HG02571 (cell line): ENCODE results near the gene PTPRE.

Experiments
- ATAC-seq: cut with Tn5 transposase; IDR thresholded peaks from one replicate; pipeline ENCODE4 v1.9.1; 2021; ENCODE audit warnings: mild to moderate bottlenecking, moderate library complexity; ENCODE audit not compliant: unreplicated experiment

The PTPRE gene

DNA sequence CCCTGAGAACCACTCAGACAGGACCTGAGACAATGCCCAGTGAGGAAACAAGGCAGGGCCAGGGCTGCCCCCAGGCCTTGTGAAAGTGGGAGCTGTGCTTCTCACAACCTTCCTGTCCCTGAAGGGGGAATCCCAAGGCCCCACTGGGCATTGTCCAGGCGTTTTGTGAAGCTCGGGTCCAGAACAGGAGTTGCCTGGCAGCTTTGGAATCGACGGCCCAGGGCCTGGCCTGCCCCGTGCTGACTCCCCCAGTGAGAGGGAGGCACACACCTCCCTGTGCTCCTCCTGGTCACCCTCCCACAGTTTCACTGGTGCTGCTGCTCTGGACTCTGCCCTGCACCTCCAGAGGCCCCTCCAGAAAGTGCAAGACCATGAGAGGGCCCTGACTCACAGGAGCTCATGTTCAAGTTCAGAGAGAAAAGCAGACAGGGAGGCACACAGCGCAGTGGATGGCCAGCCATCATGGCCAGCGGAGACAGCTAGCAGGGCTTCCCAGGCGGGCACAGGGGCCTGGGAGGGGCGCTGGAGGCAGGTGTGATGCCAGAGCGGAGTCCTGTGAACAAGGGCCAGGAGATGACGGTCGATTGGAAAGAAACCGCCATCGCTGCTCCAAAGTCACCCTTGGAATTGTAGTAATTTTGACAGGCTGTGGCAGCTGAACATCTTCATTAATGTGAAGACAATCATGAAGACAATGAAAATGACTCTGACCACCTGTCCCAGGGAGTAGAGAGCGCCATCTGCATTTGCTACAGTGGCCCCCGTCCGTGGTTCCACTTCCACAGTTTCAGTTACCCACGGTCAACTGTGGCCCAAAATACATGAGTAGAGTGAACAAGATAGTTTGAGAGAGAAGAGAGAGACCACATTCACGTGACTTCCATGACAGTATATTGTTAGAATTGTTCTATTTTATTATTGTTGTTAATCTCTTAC lies 115.6 kb downstream of the PTPRE start:
- ATAC-seq, result no peak

DNA sequence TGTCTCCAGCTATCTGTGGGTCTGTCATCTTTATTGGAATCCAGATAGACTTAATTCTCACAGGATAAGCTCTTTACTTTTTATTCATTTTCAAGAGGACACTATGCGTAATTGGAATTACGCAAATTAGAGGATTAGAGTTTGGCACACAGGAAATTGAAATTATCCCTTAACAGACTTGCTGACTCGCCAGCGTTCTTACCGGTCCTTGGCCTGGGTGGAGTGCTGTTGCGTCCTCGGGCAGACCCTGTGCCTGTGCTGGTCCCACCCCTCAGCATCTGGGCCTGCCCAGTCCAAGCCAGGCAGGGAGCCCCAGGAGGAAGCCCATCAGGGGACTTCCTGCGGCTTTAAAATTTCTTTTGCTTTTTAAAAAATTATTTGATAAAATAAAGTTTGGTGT lies 117.5 kb downstream of the PTPRE start:
- no peak for ATAC-seq

GRCh38 chr10:128025437-128025836 lies 118.5 kb downstream of the PTPRE start:
- no peak for ATAC-seq

GRCh38 chr10:128025951-128026350 lies 119.0 kb downstream of the PTPRE start:
- ATAC-seq, result no peak

DNA sequence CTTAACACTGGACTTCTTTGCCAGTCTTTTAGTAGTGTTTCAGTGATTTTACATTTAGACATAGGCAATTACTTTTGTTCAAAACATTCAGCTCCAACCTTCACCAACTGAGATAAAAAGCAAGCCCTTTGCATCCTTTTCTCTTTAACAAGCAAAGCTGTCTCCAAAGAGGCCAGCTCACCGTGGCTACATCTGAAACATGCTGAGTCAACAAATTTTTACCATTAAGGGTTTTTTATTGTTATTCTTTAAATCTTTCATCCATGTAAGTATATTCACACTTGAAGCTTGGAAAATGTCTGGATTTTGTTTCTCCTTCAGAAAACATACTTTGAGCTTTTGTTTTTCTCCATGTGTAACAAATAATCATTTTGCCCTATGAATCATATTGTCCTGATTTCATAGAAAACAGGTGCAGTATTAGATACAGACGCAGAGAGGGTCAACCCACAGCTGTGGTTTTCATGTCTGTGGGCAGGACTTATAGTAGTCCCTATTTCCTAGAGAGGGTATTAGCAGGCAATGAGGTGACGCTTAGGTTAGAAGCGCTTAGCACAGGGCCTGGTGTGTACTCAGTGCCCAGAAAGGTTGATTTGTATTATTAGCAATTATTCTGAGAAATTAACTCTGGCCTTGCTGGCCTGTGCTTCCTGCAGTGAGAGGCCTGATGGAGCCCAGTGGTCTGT lies 119.9 kb downstream of the PTPRE start:
- no peak for ATAC-seq

DNA sequence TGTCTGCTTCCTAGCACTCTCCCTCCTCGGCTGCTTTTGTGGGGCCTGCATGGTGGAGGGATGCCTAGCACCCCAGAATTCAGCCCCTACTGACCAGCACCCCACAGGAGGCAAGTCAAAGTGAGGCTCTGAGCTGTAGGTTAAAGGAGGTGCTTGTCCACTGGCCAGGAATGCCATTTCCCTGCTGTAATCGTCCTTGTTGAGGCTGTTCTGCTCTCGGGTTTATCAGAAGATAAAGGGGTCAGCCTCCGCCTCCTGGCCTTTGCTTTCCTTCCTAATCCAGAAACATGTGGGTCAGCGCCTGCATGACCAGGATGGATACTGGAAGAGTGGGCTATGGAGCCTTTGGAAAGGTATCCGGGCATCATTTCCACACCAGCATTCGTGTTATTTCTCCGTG lies 120.4 kb downstream of the PTPRE start:
- no peak for ATAC-seq

- ATAC-seq, result no peak
Measured at GRCh38 chr10:128027822-128028507, 121.1 kb downstream of the PTPRE start.

GRCh38 chr10:128028508-128029289 lies 121.8 kb downstream of the PTPRE start:
- no peak for ATAC-seq

GRCh38 chr10:128029290-128029651 lies 122.4 kb downstream of the PTPRE start:
- no peak for ATAC-seq

DNA sequence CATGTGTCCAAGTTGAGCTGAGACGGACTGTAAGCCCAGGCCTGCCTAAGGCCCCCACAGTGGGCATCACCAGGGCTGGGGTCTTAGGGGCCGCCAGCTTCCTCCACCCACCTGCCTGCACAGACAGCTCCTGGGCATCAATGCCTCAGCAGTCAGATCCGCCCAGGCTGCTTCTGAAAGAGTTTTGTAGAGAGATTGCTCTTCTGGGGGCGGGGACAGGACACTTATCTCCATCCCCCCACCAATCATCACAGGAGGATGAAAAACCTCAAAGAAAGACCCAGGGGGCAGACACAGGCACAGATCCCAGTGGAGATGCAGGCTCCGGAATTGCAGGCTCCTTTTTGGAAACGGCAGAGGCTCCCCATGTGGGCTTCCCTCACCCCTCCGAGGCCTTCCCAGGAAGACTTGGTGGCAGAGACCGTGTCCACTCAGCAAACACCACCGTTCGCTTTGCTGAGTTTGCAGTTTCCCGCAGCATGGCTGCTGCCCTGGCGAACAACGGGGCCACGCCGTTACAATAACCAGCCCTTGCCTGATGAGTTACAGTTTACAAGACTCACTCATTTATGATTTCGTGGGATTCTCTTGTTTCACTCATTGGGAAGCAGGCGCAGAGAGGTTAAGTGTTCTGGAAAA lies 122.9 kb downstream of the PTPRE start:
- ATAC-seq, result no peak

DNA sequence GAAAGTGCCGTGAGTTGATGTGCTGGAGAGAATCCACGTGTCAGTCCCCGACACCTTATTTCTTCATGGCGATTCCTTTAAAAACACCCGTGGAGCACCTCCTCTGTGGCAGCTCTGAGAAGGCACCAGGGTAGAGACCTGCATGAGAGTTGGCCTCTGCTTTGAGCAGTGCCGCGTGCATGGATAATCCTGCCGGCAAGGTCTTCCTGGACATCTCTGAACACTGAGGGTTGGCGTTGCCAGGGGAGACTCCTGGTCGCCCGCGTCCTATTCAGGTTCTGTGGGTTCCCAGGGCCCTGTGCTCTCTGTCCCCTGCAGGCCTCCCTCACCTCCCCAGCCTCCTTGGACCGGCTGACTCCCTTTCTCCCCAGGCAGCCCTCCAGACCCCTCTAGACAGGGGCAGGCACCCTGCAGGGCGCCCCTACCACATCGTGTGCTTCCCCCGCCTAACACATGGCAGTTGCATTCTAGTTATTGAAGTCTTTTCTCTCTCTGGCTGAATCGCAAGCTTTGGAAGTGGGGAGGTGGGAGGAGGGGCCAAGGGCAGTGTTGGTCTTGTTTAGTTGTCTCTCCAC lies 123.7 kb downstream of the PTPRE start:
- ATAC-seq, result no peak

GRCh38 chr10:128031216-128031615 lies 124.3 kb downstream of the PTPRE start:
- no peak for ATAC-seq

DNA sequence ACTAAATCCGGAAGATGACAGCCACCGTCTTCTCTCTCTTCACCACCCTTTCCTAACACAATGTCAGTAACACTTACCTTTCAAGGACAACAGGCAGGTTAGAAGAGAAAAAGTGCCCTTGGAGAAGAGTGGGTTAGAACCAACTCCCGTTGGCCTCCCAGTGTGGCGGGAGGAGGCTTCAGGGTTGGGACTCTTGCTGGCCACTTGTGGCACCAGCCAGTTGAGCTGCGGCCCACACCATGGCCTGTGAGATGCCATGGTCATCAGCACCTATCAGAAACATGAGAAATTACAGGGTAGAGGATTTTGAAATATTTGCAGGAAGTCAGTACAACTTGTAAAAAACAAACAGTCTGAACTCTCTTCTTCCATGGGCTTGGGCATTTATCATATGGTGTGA lies 125.6 kb downstream of the PTPRE start:
- ATAC-seq, result no peak

DNA sequence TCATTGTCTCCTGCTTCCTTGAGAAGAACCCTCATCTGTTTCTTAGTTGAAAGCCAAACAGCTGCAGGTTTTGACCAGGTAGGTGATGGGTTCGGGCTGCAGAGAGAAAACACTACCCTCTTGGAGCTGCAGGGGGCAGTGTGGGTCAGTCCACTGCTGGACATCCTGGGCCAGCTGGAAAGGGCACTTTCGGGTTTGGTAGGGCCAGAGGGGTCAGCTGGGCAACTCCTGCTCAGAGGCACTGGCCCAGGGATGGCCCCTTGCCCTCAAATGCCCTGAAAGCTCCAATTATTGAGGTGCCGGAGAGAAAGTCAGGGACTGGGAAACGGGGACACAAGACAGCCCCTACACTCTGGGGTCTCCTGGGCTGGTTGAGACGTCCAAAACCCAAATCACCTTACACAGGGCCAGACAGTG lies 128.7 kb downstream of the PTPRE start:
- no peak for ATAC-seq

GRCh38 chr10:128036011-128036615 lies 129.2 kb downstream of the PTPRE start:
- ATAC-seq, result no peak

GRCh38 chr10:128036746-128037543 lies 130.0 kb downstream of the PTPRE start:
- ATAC-seq, result no peak

DNA sequence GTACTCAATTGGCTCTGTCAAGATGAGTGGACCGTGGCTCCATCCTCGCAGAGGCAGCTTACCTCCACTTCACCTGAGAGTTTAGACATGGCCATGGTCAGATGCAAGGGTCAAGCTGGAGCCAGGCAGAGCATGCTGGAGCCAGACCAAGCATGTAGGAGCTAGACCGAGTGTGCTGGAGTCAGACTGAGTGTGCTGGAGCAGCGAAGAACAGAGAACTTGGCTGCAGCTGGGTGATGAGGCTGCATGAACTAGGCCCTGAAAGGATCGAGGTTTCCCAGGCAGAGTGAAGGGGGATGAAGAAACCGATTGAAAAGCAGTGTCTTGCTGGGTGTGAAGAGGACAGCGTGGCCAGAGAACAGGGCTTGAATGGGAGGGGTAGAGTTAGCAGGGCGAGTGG lies 133.2 kb downstream of the PTPRE start:
- no peak for ATAC-seq

DNA sequence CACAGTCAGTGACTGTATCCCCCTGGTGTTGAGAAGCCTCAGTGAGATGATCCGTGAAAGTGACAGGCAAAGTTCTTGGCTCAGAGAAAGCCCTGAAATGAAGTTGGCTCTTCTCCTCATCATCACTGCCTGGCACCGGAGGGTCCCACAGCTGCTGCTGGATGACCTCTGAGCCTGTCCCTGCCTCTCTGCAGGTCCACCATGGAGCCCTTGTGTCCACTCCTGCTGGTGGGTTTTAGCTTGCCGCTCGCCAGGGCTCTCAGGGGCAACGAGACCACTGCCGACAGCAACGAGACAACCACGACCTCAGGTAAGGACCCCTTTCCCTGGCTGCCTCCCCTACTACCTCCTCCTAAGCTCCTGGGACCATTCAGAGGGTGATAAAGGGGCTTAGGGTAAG lies 133.8 kb downstream of the PTPRE start:
- no peak for ATAC-seq

GRCh38 chr10:128042131-128042610 lies 135.3 kb downstream of the PTPRE start:
- no peak for ATAC-seq
